K562 (cell line): Measurements from ENCODE around the gene ITM2B. TPM values are rescaled to one million over a fixed set of nuclear protein-coding genes. Genes with fewer than 3 reads are reported as not detected.
A peak's percentile ranks its signal among the peaks of the same experiment; 100 is the strongest.

Source experiments
- DIDO1 ChIP-seq: fragments of 450-650 bp; IDR thresholded peaks from 2 replicates; pipeline ENCODE4 v1.6.1; 2016; ENCODE audit warnings: low read depth, missing biosample characterization, missing genetic modification characterization
- ETV1 ChIP-seq: fragments of 450-650 bp; conservative IDR thresholded peaks from 2 replicates; pipeline ENCODE4 v1.6.1; 2016; ENCODE audit warnings: missing genetic modification characterization, control low read depth, low read depth, missing compliant biosample characterization
- KAT7 ChIP-seq: sonication (generic); formaldehyde crosslinking; IDR thresholded peaks from 2 replicates; pipeline ENCODE4 v1.8.0; 2022; ENCODE audit warnings: missing genetic modification reagents, mild to moderate bottlenecking, borderline replicate concordance
- KDM1A ChIP-seq, 2 experiments: fragments of 450-650 bp; IDR thresholded peaks; 2 replicates each; pipeline ENCODE4 v1.6.1; 2016; ENCODE audit warnings: mild to moderate bottlenecking in 2 of 2
- PHB2 ChIP-seq: fragments of 450-650 bp; IDR thresholded peaks from 2 replicates; pipeline ENCODE4 v1.6.1; 2017; ENCODE audit warnings: low read depth
- POLR2A ChIP-seq: fragments of 450-650 bp; conservative IDR thresholded peaks from 2 replicates; pipeline ENCODE4 v1.6.1; 2016
- RAD21 ChIP-seq, 2 experiments: fragments of 250-450 bp in 1 of 2; fragments of 450-650 bp in 1 of 2; sonication (Bioruptor Pico) in 1 of 2; formaldehyde crosslinking in 1 of 2; IDR thresholded peaks in 1 of 2; conservative IDR thresholded peaks in 1 of 2; 2 replicates each; pipeline versions ENCODE4 v1.4.0 to v1.8.0; 2020 to 2022; ENCODE audit warnings: mild to moderate bottlenecking in 2 of 2, moderate library complexity in 1 of 2
- SOX6 ChIP-seq: fragments of 450-650 bp; IDR thresholded peaks from 2 replicates; pipeline ENCODE4 v1.6.1; 2014; ENCODE audit warnings: mild to moderate bottlenecking
- TBL1XR1 ChIP-seq, 2 experiments: IDR thresholded peaks; 2 replicates each; pipeline ENCODE4 v1.6.1; 2012; ENCODE audit warnings: improper control_type of control experiment in 2 of 2, low read length in 2 of 2, mild to moderate bottlenecking in 1 of 2
- YY1 ChIP-seq, 3 experiments: IDR thresholded peaks; 2 replicates each; pipeline ENCODE4 v1.6.1; 2011; ENCODE audit warnings: low read length in 2 of 3, mild to moderate bottlenecking in 2 of 3, moderate library complexity in 2 of 3, borderline replicate concordance in 1 of 3, control low read depth in 1 of 3, low read depth in 1 of 3; ENCODE audit not compliant: insufficient read depth in 3 of 3, insufficient replicate concordance in 2 of 3, control insufficient read depth in 1 of 3, insufficient read length in 1 of 3; ENCODE audit errors: extremely low read depth in 1 of 3
- ZBTB7A ChIP-seq: IDR thresholded peaks from 2 replicates; pipeline ENCODE4 v1.6.1; 2011; ENCODE audit warnings: low read depth, mild to moderate bottlenecking, low read length, moderate library complexity, borderline replicate concordance; ENCODE audit not compliant: control insufficient read depth
- polyA plus RNA-seq, 8 experiments: library from polyadenylated mRNA; depleted of rRNA in 4 of 8; stranded (reverse) in 5 of 8; unstranded in 3 of 8; fragments of >200 nt; fragmentation: Nextera tagmentation in 2 of 8; fragmentation: Illumina TruSeq in 1 of 8; extraction: Ambion mirVana in 2 of 8; extraction: Trizol in 1 of 8; gene quantifications; 2 replicates each; pipeline versions ENCODE4 v1.2.1 to v1.2.3, GENCODE V29; 2011 to 2014; ENCODE audit warnings: inconsistent platforms in 1 of 8, missing spikeins in 1 of 8
- total RNA-seq, 7 experiments: library from RNA; depleted of rRNA in 6 of 7; stranded (reverse); fragments of >200 nt in 6 of 7; fragmentation: Illumina TruSeq in 2 of 7; extraction: Trizol in 2 of 7; gene quantifications; 2 replicates each; pipeline versions ENCODE4 v1.2.1 to v1.2.3, GENCODE V29; 2011 to 2021; ENCODE audit warnings: low replicate concordance in 1 of 7
- TF ChIP-seq, protein P1 (sequence below): fragments of 450-650 bp; IDR thresholded peaks from one replicate; pipeline ENCODE4 v1.6.1; 2018; ENCODE audit warnings: mild to moderate bottlenecking, moderate library complexity; ENCODE audit not compliant: partially characterized antibody
- TF ChIP-seq, protein P2 (sequence below): sonication (generic); formaldehyde crosslinking; IDR thresholded peaks from 2 replicates; pipeline ENCODE4 v1.5.0; 2020; ENCODE audit warnings: missing genetic modification reagents
- TF ChIP-seq, protein P3 (sequence below): sonication (generic); formaldehyde crosslinking; IDR thresholded peaks from 2 replicates; pipeline ENCODE4 v1.8.0; 2022; ENCODE audit warnings: mild to moderate bottlenecking, missing genetic modification reagents

The ITM2B gene
- total and polyA plus RNA-seq, 9 of the 15 experiments (the other 6 are each of a cell fraction or from before 2014, with no cell fraction given): 22.0 to 83.8 (median 45.0) TPM

DNA sequence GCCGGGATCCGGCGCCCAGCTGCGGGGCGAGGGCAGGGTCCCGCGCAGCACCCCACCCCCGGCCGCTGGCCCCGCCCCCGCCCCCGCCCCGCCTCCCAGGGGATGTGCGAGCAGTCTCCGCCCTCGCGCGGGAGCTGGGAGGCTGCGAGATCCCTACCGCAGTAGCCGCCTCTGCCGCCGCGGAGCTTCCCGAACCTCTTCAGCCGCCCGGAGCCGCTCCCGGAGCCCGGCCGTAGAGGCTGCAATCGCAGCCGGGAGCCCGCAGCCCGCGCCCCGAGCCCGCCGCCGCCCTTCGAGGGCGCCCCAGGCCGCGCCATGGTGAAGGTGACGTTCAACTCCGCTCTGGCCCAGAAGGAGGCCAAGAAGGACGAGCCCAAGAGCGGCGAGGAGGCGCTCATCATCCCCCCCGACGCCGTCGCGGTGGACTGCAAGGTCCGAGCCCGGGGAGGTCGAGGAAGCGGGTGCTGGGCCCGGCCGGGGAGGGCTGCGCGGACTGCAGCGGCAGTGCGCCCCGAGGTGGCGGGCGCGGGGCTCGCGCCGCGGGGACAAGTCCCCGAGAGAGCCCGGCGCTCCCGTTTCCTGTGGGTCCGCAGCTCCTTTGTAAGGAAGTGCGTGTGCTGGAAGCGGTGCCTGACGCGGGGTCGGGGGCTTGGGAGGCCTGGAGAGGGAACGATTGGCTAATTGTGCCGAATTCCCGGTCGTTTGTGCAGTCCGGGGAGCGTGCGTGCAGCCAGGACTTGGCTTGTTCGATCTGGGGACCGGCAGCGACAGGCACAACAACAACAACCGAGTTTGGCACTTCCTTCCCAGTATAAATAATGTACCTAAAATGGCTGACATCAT, at the start of gene ITM2B (continued):
- TF ChIP-seq, protein P1, sequence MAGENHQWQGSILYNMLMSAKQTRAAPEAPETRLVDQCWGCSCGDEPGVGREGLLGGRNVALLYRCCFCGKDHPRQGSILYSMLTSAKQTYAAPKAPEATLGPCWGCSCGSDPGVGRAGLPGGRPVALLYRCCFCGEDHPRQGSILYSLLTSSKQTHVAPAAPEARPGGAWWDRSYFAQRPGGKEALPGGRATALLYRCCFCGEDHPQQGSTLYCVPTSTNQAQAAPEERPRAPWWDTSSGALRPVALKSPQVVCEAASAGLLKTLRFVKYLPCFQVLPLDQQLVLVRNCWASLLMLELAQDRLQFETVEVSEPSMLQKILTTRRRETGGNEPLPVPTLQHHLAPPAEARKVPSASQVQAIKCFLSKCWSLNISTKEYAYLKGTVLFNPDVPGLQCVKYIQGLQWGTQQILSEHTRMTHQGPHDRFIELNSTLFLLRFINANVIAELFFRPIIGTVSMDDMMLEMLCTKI: no peak
- TF ChIP-seq, protein P2, sequence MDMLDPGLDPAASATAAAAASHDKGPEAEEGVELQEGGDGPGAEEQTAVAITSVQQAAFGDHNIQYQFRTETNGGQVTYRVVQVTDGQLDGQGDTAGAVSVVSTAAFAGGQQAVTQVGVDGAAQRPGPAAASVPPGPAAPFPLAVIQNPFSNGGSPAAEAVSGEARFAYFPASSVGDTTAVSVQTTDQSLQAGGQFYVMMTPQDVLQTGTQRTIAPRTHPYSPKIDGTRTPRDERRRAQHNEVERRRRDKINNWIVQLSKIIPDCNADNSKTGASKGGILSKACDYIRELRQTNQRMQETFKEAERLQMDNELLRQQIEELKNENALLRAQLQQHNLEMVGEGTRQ: no peak
- TF ChIP-seq POLR2A (peak; percentile 71), TBL1XR1 (IDR thresholded peaks at IDR 0.05; ENCODE audit: low read length in 2 of 2) (no peak), KAT7 (CRISPR knock-in tag) (peak; percentile 82), SOX6 (no peak), ZBTB7A (peak; percentile 33; the same call in 1 of the 2 replicates), RAD21 (CRISPR knock-in tag; conservative IDR thresholded peaks at IDR 0.05 in 1 of 2, IDR thresholded peaks at IDR 0.05 in 1 of 2) (peak; percentile 58 to 72), YY1 (IDR thresholded peaks at IDR 0.05; ENCODE audit: borderline replicate concordance in 1 of 3, control insufficient read depth in 1 of 3, extremely low read depth in 1 of 3, insufficient read depth in 3 of 3, insufficient read length in 1 of 3, insufficient replicate concordance in 2 of 3, low read depth in 1 of 3, low read length in 2 of 3) (peak in 1 of 3 experiments; percentile 25), ETV1 (0 out of 2 replicates have a peak, but pooled peaks have one; percentile 31), PHB2 (no peak), DIDO1 (tag) (no peak), KDM1A (IDR thresholded peaks at IDR 0.05) (no peak)
- TF ChIP-seq, protein P3, sequence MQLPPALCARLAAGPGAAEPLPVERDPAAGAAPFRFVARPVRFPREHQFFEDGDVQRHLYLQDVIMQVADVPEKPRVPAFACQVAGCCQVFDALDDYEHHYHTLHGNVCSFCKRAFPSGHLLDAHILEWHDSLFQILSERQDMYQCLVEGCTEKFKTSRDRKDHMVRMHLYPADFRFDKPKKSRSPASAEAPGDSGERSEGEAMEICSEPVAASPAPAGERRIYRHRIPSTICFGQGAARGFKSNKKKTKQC (CRISPR knock-in tag): peak; percentile 19; the same call in 1 of the 2 replicates
